Kidney (tissue), 14 donors: Measurements from ENCODE around the gene FITM1. TPM values are rescaled to one million over a fixed set of nuclear protein-coding genes. Genes with fewer than 3 reads are reported as not detected.

Experiments
- DNase-seq, 5 donors: peaks; one replicate each; pipeline ENCODE4 v3.0.0-alpha.2; 2013 to 2020
- FAIRE-seq: peaks from 2 replicates; lab custom pipeline; 2012; peaks lifted over from hg19 to GRCh38; lab: Jason Lieb, UNC
- H3K27ac ChIP-seq, 2 donors: one replicate each; pipeline ENCODE4 v1.7.0; 2013; ENCODE audit warnings: low read depth in 2 of 2, low read length in 2 of 2, inconsistent platforms in 1 of 2
- H3K27me3 ChIP-seq: one replicate; pipeline ENCODE4 v1.7.1; 2013; ENCODE audit warnings: low read length, inconsistent platforms; ENCODE audit not compliant: control insufficient read depth, insufficient read depth
- H3K36me3 ChIP-seq, 3 donors: one replicate each; pipeline versions ENCODE4 v1.7.0 to v1.7.1; 2013; ENCODE audit warnings: low read length in 3 of 3, control low read depth in 1 of 3, inconsistent platforms in 1 of 3; ENCODE audit not compliant: insufficient read depth in 3 of 3, control insufficient read depth in 2 of 3
- H3K4me1 ChIP-seq, 3 donors: one replicate each; pipeline versions ENCODE4 v1.7.0 to v1.7.1; 2013; ENCODE audit warnings: low read length in 3 of 3, inconsistent platforms in 1 of 3, low read depth in 1 of 3; ENCODE audit not compliant: control insufficient read depth in 2 of 3, insufficient read depth in 2 of 3
- H3K4me3 ChIP-seq, 3 donors: one replicate each; pipeline versions ENCODE4 v1.7.0 to v1.8.1; 2013; ENCODE audit warnings: low read length in 3 of 3, control low read depth in 1 of 3, inconsistent platforms in 1 of 3
- H3K9ac ChIP-seq, 3 donors: one replicate each; pipeline versions ENCODE4 v1.7.0 to v1.7.1; 2013; ENCODE audit warnings: low read length in 3 of 3, control low read depth in 1 of 3, inconsistent platforms in 1 of 3
- H3K9me3 ChIP-seq, 3 donors: one replicate each; pipeline versions ENCODE4 v1.7.0 to v1.7.1; 2013; ENCODE audit warnings: low read length in 3 of 3, control low read depth in 1 of 3, inconsistent platforms in 1 of 3; ENCODE audit not compliant: control insufficient read depth in 2 of 3, insufficient read depth in 1 of 3
- intact Hi-C: fragments of 100-400 bp; cut with DNase I; formaldehyde crosslinking; loops from one replicate; pipeline ENCODE4 v1.11.1; 2022
- polyA plus RNA-seq: library from polyadenylated mRNA; stranded (reverse); fragments of 350-450 nt; fragmentation: Illumina TruSeq; extraction: RNeasy Lipid Tissue Mini Kit (QIAGEN cat#74804); gene quantifications from one replicate; pipeline ENCODE4 v1.2.3, GENCODE V29; 2014; ENCODE audit warnings: low read depth, low replicate concordance; ENCODE audit not compliant: insufficient read depth
- total RNA-seq: library from RNA; stranded (reverse); fragmentation: NEBNext Ultra II Directional; extraction: Animal tissue kit (Norgen Biotek cat#: 25700); gene quantifications from one replicate; pipeline ENCODE4 v1.2.1, GENCODE V29; 2021
- TF ChIP-seq, protein P1 (sequence below): IDR thresholded peaks from 3 replicates; pipeline ENCODE4 v1.5.1; 2012; ENCODE audit warnings: mild to moderate bottlenecking, moderate library complexity, borderline replicate concordance; ENCODE audit not compliant: insufficient read depth; ENCODE audit errors: extremely low read depth
- donor health status: control.
- donor health status: control.
- donor health status: control.
- donor health status: control.
- donor health status: control.
- donor health status: DM: yes; HTN: yes; CAD: no.
- donor health status: Normal renal cell carcinoma (clear cell type).

The FITM1 gene
- total and polyA plus RNA-seq, 2 donors from 2014 or later = 1.2 to 1.3 TPM

DNA sequence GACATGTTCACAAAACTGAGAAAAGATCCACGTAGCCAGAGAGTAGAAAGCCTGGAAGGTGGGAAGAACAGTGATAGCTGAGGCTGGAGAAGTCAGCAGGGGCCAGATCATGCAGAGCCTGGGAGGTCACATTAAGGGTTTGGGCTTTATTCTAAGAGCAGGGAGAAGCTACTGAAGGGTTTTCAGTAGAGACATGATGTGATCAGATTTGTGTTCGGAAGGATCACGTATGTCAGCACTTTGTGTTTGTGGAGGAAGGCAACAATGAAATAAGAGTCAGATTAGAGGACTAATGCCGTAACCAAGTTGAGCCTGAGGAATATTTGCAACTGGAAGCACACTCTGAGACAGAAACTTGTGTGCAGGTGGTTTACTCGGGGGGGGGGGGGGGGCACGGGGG lies 40.6 kb upstream of the FITM1 start:
- Histone ChIP-seq H3K27ac (no peak overlapping the region), H3K36me3 (no peaks in the 10 kb centered on the region), H3K4me1 (peaks cover 0 to 13% (median 0%) of the 10 kb centered on the region in 3 donors), H3K9ac (no peak overlapping the region), H3K27me3 (no peaks in the 10 kb centered on the region), H3K9me3 (no peaks in the 10 kb centered on the region), H3K4me3 (no peak overlapping the region)
- intact Hi-C loops = no loop called here
- FAIRE-seq (no peak), DNase-seq (no peak)
- TF ChIP-seq, protein P1, sequence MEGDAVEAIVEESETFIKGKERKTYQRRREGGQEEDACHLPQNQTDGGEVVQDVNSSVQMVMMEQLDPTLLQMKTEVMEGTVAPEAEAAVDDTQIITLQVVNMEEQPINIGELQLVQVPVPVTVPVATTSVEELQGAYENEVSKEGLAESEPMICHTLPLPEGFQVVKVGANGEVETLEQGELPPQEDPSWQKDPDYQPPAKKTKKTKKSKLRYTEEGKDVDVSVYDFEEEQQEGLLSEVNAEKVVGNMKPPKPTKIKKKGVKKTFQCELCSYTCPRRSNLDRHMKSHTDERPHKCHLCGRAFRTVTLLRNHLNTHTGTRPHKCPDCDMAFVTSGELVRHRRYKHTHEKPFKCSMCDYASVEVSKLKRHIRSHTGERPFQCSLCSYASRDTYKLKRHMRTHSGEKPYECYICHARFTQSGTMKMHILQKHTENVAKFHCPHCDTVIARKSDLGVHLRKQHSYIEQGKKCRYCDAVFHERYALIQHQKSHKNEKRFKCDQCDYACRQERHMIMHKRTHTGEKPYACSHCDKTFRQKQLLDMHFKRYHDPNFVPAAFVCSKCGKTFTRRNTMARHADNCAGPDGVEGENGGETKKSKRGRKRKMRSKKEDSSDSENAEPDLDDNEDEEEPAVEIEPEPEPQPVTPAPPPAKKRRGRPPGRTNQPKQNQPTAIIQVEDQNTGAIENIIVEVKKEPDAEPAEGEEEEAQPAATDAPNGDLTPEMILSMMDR = no peak

DNA sequence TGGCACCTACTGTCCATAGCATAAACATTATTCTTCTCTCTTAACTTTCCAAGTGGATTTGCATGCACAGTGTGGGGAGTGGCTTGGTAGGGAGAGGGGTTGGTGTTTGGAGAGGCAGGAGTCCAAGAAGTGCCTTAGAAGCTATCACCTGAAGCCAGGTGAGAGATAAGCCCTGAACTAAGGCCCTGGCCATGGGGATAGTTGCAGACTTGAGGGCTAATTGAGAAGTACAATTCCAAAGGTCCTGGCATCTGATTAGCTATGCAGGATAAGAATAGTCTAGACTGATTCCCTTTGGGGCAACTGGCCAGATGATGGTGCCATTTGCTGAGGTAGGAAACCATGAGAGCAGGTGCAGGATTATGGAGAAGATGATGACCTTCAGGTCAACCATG lies 38.4 kb upstream of the FITM1 start:
- DNase-seq (no peak), FAIRE-seq (no peak)
- Histone ChIP-seq H3K4me1 (peaks cover 0 to 25% (median 4%) of the 10 kb centered on the region in 3 donors), H3K27ac (no peak overlapping the region), H3K4me3 (no peak overlapping the region), H3K9ac (no peak overlapping the region), H3K36me3 (peaks cover 0 to 8% (median 2%) of the 10 kb centered on the region in 3 donors), H3K27me3 (no peaks in the 10 kb centered on the region), H3K9me3 (no peaks in the 10 kb centered on the region)
- TF ChIP-seq, protein P1 = no peak
- intact Hi-C loops = no loop called here

DNA sequence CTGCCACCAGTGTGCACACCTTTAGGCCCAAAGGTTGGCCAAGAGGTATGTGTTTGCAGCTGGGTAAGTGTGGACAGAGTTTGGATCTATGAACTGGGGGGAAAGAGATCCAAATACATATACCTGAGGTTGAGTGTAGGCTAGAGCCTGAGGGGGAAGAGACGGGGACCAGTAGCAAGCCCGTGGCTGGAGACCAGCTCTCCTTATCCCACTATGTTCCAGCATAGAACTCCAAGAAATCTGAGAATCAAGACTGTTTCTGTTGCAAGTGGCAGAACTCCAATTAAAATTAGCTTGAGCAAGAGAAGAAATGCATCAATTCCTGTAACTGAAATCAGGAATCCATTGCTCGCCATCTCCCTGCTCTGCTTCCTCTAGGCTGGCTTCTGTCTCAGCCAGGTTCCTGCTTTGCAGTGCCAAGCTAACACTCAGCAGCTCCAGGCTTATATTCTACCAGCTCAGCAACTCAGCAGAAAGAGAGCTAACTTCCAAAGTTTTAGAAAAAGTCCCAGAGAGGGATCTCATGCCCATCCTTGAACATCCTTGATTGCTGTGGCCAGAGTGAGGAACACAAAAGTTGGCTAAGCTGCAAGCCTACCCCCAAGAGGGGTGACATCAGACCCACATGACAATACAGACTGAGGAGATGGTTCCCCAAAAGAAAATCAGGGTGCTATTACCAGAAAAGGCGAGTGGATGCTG lies 37.8 kb upstream of the FITM1 start:
- Histone ChIP-seq H3K9me3 (no peaks in the 10 kb centered on the region), H3K4me1 (peaks cover 0 to 25% (median 4%) of the 10 kb centered on the region in 3 donors), H3K36me3 (peaks cover 0 to 8% (median 2%) of the 10 kb centered on the region in 3 donors), H3K4me3 (peak overlapping the region in 2 of 3 donors; percentile 13 to 38), H3K27me3 (no peaks in the 10 kb centered on the region), H3K27ac (peak overlapping the region in 1 of 2 donors; percentile 16), H3K9ac (no peak overlapping the region)
- no peak for FAIRE-seq
- TF ChIP-seq, protein P1 = no peak
- DNase-seq = no peak
- intact Hi-C loops = no loop called here
